ENCODE data around the gene P2RY11.

The P2RY11 gene

DNA sequence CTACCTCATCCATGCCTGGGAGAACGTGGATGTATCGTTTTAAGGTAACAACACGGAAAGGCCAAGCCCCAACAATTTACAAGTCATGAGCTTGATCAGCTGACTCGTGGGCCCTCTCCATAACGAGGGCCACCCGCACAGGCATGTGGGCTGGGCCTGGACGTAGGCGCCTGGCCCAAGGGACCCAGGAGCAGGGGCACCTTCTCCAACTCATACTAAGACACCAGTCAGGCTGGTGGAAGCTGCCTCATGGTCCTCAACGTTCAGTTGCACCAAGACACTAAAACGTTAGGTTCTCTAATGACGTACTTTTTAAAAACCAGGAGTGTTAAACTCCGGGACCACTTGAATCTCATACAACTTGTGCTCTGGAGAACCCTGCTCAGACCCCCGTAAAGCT lies 30.0 kb downstream of the P2RY11 start:
- DNase-seq: no peak

DNA sequence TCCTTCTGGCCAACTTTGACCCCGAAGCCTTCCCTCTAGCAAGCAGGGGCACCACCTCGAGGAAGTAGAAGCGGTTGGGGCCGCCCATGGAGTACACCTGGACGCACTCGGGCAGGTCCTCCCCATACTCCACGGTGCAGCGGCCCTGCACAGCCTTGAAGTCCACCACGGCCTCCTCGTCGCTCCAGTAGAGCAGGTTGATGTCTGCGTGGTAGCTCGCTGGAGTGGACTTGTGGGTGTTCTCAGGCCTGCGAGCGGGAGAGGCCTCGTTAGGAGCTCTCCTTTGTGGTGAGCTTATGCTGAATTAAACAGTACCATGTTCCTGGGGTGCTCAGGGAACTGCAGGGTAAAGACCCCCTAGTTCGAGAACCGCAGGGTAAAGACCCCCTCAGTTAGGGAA lies 30.5 kb downstream of the P2RY11 start:
- no peak for DNase-seq

DNA sequence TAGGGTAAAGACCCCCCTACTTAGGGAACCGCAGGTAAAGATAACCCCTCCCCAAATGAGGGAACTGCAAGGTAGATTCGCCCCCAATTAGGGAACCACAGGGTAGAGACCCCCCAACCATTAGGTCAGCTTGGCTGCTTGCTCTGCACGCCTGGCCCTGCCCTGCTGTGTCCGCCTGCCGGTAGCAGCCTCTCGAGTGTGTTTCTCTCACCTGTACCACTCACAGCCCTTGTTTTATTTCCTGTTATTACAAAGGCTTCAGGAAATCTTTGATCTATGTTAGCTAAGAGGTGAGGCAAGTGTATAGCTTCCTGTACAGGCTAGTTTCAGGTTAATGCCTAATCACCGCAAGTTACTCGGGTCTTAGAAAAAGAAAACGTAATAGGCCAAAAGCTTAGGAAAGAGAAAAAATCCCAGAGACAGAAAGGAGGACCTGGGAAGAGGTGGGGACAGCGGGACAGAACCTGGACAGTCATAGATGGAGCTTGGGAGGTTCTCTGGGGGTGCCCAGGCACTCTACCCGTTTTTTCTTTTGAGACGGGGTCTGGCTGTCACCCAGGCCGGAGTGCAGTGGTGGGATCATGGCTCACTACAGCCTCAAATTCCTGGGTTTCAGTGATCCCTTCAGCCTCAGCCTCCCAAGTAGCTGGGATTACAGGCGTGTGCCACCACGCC lies 31.3 kb downstream of the P2RY11 start:
- DNase-seq: no peak

GRCh38 chr19:10143681-10144080 lies 32.2 kb downstream of the P2RY11 start:
- no peak for DNase-seq

GRCh38 chr19:10144361-10144760 lies 32.9 kb downstream of the P2RY11 start:
- peak; percentile 71 to 80 (median 76) for DNase-seq

- DNase-seq: peak in 2 of 3 donors; percentile 13 to 14
Measured at GRCh38 chr19:10145031-10145430, 33.5 kb downstream of the P2RY11 start.

DNA sequence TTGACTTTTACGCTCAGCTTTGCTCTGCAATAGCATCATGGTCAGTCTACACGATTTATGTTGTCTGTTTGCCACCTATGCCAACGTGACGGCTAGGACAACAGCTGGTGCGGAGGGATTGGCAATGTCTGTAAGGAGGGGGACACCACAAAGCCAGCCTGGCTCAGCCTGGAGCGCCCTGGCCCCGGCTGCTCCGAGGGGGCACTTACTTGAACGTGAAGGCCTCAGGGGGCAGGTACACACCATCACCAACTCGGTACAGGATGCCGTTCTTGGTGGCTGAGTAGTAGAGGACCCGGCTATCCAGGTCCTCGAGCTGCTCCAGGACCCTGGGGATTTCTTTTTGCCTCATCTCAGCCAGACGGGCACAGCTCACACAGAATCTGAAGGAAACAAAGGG lies 34.6 kb downstream of the P2RY11 start:
- no peak for DNase-seq

DNA sequence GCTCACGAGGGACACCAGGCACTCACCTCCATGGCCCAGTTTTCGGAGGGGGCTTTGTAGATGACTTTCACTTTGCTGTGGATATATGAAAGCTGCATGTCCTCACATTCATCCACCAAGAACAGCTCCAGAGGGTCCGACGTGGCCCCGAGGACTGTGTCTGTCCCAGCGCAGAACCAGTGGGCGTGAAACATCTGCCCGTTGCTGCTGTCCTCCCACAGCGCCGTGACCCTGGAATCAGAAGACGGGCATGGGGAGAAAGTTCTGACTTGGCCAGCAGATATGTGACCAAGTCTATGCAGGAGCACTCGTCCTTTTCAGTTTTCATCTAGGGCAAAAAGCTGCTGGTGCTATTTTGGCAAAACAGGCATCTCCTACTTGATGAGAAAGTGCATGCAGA lies 37.9 kb downstream of the P2RY11 start:
- no peak for DNase-seq

- DNase-seq: no peak
Measured at GRCh38 chr19:10151521-10151920, 40.0 kb downstream of the P2RY11 start.

DNA sequence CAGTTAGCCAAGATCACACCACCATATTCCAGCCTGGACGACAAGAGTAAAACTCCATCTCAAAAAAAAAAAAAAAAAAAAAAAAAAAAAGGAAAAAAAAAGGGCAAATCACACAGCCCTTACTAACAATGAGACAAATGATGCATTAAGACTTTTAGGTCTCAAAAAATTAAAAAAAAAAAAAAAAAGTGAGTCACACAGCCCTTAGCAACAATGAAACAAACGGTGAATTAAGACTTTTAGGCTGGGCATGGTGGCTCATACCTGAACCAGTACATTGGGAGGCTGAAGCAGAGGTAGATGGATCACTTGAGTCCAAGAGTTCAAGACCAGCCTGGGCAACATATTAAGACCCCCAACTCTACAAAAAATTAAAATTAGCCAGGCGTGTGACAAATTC lies 40.6 kb downstream of the P2RY11 start:
- DNase-seq: no peak

DNA sequence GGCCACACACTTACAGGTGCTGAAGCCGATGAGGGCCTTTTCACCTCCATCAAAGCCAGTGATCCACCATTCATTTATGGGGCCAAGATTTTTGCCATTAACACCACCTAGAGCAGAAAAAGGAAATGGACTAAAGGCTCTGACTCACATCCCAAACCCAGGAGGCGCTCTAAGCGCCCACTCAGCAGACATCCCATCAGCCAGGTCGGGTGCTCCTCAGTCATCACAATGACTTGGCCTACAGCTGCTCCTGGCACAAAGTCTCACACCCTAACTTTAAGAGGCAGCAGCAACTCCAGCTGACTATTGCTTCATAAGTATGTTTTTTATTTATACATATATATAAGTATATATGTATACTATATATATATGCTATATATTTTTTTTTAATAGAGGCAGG lies 44.3 kb downstream of the P2RY11 start:
- peak; percentile 52 to 61 (median 57) for DNase-seq

GRCh38 chr19:10158071-10158470 lies 46.6 kb downstream of the P2RY11 start:
- no peak for DNase-seq

DNA sequence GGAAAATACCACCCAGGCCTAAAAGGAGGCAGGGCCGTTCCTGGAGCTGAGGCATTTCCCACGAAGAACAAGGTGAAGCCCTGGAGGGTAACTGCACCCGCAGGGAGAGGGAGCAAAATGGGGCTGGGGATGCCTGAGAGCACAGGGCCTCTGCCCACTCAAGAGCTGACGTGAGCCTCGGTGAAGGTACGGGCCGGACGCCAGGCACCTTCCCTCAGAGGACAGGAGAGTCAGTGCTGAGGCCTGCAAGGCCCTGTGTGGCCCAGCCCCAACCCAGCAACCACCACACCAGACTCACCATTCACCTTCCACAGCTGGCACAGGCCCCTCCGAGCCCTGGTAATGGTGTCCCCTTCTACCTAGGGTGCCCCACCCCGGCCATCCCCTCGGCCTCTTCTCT lies 47.0 kb downstream of the P2RY11 start:
- DNase-seq: no peak

DNA sequence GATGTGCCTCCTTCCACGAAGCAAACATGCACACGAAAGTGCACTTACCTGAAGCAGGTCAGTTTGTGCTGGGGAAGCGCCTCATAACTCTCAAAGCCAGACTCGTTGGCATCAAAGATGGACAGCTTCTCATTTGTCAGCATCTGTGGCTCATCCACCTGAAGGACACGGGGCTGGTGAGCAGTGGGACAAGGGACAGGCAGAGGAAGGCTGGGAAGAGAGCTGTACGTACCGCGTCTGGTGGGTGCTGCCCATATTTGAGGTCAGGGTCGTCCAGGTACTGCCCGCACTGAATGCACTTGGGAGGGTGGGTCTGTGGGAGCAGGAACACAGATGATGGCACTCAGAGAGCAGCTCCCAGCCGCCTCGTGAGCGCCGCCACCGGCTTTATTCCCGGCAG lies 48.1 kb downstream of the P2RY11 start:
- no peak for DNase-seq

GRCh38 chr19:10163536-10163935 lies 52.0 kb downstream of the P2RY11 start:
- no peak for DNase-seq
